GM12874 (cell line): ENCODE results near the gene SPRED1.

Experiments used
- TF ChIP-seq, protein P1 (sequence below): IDR thresholded peaks from 2 replicates; pipeline ENCODE4 v1.5.1; 2011; ENCODE audit warnings: low read depth, mild to moderate bottlenecking, control low read depth, low read length, moderate library complexity; ENCODE audit not compliant: insufficient read depth

SPRED1 gene

DNA sequence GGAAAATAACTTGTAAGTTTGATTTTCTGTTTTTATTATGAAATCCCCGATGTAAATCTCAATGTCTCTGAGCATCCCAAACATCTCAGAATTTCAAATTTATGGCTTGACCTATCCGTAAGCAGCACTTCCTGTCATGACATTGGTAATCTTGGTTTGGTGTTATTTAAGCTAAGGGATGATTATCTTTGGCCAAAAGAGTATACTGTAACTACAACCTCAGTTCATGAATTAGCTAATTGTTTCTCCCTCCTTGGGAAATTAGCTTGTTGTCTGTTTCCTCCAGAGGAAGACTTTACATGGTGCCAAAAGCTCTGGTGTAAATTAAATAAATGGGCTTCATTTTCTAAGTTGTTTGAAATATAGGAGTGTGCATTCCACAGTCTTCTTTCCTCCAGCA is 28.1 kb upstream of the SPRED1 start:
- TF ChIP-seq, protein P1, sequence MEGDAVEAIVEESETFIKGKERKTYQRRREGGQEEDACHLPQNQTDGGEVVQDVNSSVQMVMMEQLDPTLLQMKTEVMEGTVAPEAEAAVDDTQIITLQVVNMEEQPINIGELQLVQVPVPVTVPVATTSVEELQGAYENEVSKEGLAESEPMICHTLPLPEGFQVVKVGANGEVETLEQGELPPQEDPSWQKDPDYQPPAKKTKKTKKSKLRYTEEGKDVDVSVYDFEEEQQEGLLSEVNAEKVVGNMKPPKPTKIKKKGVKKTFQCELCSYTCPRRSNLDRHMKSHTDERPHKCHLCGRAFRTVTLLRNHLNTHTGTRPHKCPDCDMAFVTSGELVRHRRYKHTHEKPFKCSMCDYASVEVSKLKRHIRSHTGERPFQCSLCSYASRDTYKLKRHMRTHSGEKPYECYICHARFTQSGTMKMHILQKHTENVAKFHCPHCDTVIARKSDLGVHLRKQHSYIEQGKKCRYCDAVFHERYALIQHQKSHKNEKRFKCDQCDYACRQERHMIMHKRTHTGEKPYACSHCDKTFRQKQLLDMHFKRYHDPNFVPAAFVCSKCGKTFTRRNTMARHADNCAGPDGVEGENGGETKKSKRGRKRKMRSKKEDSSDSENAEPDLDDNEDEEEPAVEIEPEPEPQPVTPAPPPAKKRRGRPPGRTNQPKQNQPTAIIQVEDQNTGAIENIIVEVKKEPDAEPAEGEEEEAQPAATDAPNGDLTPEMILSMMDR = no peak

DNA sequence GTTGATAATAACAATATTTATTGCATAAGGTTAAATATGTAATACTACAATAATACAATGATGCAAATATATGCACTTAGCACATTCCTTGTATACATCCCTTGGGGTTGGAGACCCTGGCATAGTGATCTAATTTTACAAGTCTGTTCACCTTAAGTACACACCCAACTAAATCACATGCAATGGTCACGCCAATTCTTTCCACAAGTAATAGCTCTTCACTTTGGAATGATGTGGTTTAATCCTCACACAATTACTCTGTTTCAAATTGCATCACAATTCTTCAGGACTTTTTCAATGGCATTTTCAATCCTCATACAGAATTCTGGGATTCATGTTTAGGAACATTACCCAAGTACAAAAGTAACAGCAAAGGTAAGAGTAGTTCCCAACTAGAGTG is 27.3 kb upstream of the SPRED1 start:
- TF ChIP-seq, protein P1 = no peak

DNA sequence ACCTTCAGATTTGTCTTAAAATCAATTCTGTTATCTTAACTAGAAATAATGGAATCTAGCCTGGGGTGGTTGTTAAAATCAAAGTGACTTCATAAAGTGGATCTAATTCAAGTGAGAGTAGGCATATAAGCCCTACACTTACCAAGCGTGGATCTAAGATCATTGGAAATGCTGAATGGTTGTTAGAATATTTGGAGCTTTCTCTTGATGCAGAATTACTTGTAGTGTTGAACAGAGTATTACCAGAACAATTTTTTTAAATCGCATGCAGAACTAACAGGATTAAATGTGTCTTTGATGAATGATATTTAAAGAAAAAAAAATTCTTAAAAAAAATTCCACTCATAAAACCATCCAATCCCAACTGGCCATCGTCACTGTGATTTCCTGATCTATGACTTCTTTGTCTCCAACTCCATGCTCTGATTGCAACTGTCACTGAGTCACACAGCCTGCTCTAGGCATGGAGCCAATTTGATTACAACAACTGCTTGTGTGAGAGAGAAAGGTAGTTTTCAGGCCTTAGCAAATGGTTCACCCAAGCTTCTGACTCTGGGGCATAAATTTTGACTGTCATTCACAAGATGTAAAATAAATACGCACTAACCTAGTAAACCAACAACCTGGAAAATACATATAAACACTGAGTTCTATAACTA is 25.9 kb upstream of the SPRED1 start:
- TF ChIP-seq, protein P1 = no peak

DNA sequence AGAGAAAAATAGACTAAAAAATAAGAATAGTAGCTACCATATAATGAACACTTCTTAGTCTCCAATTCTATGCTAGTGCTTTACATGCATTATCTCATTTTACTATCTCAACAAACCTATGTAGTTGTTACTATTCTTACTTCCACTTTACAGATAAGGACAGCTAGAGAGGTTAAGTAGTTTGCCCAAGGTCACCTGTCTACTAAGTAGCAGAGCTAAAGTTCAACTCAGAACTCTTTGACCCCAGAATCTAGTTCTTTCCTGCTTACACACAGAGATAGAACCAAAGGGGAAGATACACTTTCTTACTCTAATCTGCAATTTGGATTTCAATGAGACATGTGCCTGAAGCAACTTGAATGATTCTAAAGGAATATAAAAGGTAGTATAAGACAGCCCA is 24.7 kb upstream of the SPRED1 start:
- TF ChIP-seq, protein P1 = no peak

DNA sequence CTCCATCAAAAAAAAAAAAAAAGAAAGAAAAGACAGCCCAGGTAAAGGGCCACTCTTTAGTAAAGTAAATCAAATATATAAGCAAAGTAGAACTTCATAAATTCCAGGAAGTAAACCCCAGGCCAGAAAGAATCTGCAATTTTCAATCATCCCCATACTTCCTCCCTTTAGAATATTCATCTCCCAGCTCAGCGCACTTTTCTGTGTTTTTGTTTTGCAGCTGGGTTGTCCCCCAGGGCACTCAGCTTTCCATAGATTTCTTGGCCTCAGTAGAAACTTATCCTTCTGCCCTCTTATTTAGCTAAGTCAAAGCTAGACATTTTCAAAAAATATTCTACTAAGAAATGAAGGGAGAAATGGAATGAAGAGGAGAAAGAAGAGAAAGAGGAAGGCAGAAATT is 24.0 kb upstream of the SPRED1 start:
- TF ChIP-seq, protein P1 = no peak

DNA sequence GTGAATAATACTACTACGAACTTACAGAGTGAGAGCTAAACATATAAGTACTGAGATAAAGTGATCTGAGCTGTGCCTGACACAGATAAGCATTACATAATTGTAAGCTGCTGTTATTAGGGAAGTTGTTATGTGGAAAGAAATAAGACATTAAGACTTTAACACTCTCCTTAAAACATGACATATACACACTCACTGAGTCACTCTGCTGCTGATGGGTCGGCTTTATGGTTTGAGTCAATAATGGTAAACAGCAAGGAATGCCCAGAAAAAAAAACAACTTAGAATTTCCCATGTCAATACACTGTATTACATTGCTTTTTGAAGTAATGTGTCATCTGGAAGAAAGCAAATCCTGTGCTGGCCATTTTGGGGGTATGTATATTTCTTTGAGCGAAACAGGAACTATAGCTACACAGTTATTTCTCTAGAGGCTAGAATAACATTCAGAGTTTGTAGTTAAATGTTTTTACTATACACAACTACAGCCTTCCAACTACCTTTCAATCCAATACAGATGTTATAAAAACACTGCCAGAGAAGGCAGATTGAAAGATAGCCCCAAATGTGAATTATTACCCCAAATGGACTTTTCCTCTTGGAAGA is 22.8 kb upstream of the SPRED1 start:
- TF ChIP-seq, protein P1 = no peak

DNA sequence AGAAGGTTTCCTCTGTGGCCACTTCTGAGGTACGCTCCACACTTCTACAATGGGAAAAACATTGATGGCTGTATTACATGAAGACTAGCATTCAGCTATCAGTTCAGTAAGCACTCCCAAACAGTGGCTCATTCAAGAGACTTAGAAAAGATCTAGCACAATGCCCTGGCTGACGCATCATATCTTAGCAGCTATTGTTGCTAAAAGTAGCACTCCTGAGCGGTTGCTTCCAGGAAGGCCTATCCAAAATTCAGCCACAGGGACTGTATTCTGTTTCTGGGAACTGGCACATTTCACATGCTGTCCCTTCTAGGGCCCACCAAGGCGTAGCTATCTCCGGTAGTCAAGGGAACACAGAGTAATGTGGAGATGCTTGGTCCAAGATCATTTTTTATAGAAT is 21.2 kb upstream of the SPRED1 start:
- TF ChIP-seq, protein P1 = no peak

DNA sequence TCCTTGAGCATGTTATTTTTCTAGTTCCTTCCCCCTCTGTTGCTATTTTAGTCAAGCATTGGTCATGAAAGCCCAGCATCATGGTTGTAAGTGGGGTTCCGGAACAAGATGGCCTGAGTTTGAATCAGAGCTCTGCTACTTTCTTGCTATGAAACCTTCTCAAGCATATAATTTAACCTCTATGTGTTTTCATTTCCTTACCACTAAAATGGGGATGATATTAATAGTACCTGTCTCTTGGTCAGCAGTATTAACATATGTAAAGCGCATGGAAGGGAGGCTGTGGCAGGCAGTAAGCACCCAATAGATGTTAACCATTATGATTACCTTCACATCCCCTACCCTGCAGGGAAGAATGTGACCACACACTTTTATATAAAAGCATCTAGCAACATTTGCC is 14.3 kb upstream of the SPRED1 start:
- TF ChIP-seq, protein P1 = no peak
